ENCODE results near the gene ATP5MC2. TPM values are rescaled to one million over a fixed set of nuclear protein-coding genes. Genes with fewer than 3 reads are reported as not detected.
A peak's percentile ranks its signal among the peaks of the same experiment; 100 is the strongest.
"Not testable (repeated sequence)": the region's sequence is repeated elsewhere in the genome, so short reads cannot be mapped to it uniquely, and the experiment has no call there.

The ATP5MC2 gene
- total RNA-seq, 2 donors from 2014 or later: 211 to 232 TPM

DNA sequence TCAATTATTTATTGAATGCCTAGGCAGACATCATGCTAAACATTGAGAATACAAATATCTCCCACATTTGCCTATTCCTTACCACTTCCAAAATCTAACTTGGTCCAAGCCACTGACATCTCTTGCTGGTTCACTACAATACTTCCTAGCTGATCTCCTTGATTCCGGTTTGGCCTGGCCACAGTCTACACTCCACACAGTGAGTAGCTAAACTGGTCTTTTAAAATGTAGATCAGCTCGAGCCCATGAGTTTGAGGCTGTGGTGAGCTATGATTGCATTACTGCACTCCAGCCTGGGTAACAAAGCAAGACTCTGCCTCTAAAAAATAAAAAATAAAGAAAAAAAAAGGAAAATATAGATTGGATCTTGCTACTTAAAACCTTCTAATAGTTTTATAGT is 7.6 kb upstream of the ATP5MC2 start:
- Mint-ChIP-seq H3K4me3 (no peak overlapping the region), H3K27me3 (peaks cover 40% of the 10 kb centered on the region), H3K4me1 (peaks cover 3% of the 10 kb centered on the region), H3K36me3 (ENCODE audit: low read depth) (no peaks in the 10 kb centered on the region), H3K27ac (no peak overlapping the region)
- no peaks in the 10 kb centered on the region for H3K9me3 ChIP-seq (ENCODE audit: control insufficient read depth, low read length, poor library complexity, severe bottlenecking)
- DNase-seq: no peak
- no peak for ATAC-seq

DNA sequence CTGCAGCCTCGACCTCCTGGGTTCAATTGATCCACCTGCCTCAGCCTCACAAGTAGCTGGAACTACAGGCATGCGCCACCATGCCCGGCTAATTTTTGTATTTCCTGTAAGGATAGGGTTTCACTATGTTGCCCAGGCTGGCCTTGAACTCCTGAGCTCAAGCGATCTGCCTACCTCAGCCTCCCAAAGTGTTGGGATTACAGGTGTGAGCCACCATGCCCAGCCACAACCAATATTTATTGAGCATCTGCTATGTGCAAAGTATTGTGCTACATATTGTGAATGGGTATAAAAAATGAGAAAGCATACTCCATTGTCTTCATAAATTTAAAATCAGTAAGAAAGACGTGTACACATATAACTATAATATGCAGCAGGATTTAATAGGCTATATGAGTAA is 4.2 kb upstream of the ATP5MC2 start:
- H3K9me3 ChIP-seq (ENCODE audit: control insufficient read depth, low read length, poor library complexity, severe bottlenecking); H3K4me3 Mint-ChIP-seq; H3K27ac Mint-ChIP-seq; DNase-seq; ATAC-seq; H3K36me3 Mint-ChIP-seq (ENCODE audit: low read depth): not testable (repeated sequence)
- peaks cover 11% of the 10 kb centered on the region for H3K4me1 Mint-ChIP-seq
- H3K27me3 Mint-ChIP-seq: peaks cover 34% of the 10 kb centered on the region

DNA sequence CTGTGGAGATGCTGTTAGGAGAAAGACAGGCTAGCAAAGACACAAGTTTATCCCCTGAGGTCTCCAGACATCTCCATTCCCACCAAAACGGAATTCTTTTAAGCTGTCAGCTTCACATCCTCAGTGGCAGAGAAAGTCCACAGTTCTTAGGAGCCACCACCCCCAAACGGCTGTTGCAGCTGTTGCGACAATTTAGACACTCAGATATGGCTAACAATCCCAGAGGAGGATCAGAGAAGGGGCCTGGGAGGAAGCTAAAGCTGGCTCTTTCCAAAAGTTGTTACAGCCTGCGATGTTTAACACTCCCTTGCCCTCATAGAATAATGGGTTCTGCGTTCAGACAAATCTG is 1.9 kb upstream of the ATP5MC2 start:
- Mint-ChIP-seq H3K4me1 (peaks cover 17% of the 10 kb centered on the region), H3K36me3 (ENCODE audit: low read depth) (peaks cover 6% of the 10 kb centered on the region), H3K27ac (no peak overlapping the region), H3K27me3 (peaks cover 25% of the 10 kb centered on the region), H3K4me3 (peak overlapping the region; percentile 94)
- no peak for DNase-seq
- ATAC-seq: no peak
- H3K9me3 ChIP-seq (ENCODE audit: control insufficient read depth, low read length, poor library complexity, severe bottlenecking): no peaks in the 10 kb centered on the region

GRCh38 chr12:53677016-53677799 is 1.3 kb upstream of the ATP5MC2 start:
- ATAC-seq (no peak), DNase-seq (no peak)
- H3K9me3 ChIP-seq (ENCODE audit: control insufficient read depth, low read length, poor library complexity, severe bottlenecking): no peaks in the 10 kb centered on the region
- Mint-ChIP-seq H3K36me3 (ENCODE audit: low read depth) (peaks cover 6% of the 10 kb centered on the region), H3K4me3 (peak overlapping the region; percentile 94), H3K4me1 (peaks cover 17% of the 10 kb centered on the region), H3K27ac (peak overlapping the region; percentile 94), H3K27me3 (peaks cover 25% of the 10 kb centered on the region)

DNA sequence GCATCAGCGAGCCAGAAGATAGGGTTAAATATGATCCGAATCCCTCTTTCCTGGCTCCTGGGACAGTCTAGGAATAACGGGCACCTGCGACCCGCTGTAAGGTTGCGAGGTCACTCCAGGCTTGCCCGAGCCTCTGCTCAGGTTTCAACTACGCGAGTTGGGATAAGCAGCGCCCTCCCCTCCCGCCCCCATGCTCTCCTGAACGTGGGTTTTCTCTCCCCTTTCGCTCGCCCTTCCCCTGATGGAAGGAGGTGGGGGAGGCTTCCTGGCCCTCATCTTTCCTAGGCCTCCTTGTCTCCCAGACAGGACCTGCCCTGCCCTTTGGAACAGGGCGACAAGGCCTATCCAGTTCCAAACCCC is 753 bp upstream of the ATP5MC2 start:
- DNase-seq (no peak), ATAC-seq (no peak)
- Mint-ChIP-seq H3K4me1 (peaks cover 17% of the 10 kb centered on the region), H3K27ac (peak overlapping the region; percentile 94), H3K36me3 (ENCODE audit: low read depth) (peaks cover 6% of the 10 kb centered on the region), H3K4me3 (peak overlapping the region; percentile 94), H3K27me3 (peaks cover 25% of the 10 kb centered on the region)
- H3K9me3 ChIP-seq (ENCODE audit: control insufficient read depth, low read length, poor library complexity, severe bottlenecking): no peaks in the 10 kb centered on the region

DNA sequence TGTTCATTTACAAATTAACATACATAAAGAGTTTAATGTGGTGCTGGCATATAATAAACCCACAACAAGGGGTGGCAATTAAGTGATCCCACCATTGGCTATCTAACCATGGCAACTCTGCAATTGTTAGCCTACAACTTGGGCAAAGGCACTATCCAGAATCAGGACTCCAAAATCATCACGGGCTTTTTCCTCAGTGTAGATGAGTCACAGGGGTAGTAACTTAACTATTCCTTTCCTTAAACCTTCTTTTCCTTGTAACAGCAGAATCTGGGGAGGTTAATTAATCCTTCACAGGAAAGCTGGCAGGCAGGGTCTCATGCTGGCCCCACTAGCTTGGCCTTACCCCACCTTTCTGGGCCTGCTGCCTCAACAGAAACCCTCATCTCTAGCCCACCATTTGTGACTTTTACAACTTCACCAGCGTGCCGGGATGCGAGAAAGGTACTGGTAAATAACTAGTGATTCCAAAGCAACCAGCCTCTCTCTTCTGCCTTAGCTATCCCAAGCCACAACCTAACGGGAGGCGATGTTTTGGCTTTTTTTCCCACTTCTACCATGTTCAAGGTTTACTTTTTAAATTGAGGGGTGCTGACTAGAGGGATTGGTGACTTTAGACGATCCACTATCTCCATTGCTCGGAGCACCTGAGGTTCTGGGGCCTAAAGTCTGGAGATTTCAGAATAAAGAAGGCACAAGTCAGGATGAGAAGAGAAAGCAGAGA is 744 bp downstream of the ATP5MC2 start:
- DNase-seq: no peak
- H3K27ac Mint-ChIP-seq: peak overlapping the region; percentile 94
- peaks cover 25% of the 10 kb centered on the region for H3K27me3 Mint-ChIP-seq
- peaks cover 6% of the 10 kb centered on the region for H3K36me3 Mint-ChIP-seq (ENCODE audit: low read depth)
- H3K4me3 Mint-ChIP-seq: peak overlapping the region; percentile 94
- ATAC-seq: no peak
- H3K4me1 Mint-ChIP-seq: peaks cover 21% of the 10 kb centered on the region
- no peaks in the 10 kb centered on the region for H3K9me3 ChIP-seq (ENCODE audit: control insufficient read depth, low read length, poor library complexity, severe bottlenecking)

DNA sequence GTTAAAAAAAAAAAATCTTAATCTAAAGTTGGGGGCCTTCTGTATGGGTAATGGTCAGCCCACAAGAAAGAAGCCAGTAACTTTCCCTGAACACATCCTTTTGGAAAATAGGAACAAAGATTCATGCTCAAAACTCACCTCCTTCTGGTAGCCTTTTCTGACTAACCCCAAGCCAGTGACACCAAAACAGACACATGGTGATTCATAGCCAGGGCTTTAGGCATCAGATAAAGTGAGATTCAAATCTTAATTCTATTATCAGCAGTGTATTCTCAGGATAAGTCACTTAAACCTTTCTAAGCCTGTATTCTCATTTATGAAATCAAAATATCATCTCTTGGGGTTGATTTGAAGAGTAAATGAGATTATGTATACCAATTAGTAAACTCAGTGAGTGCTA is 4.9 kb downstream of the ATP5MC2 start:
- H3K27ac Mint-ChIP-seq: no peak overlapping the region
- no peak overlapping the region for H3K4me3 Mint-ChIP-seq
- no peak for ATAC-seq
- H3K27me3 Mint-ChIP-seq: no peaks in the 10 kb centered on the region
- no peak for DNase-seq
- H3K4me1 Mint-ChIP-seq: peaks cover 15% of the 10 kb centered on the region
- no peaks in the 10 kb centered on the region for H3K9me3 ChIP-seq (ENCODE audit: control insufficient read depth, low read length, poor library complexity, severe bottlenecking)
- H3K36me3 Mint-ChIP-seq (ENCODE audit: low read depth): peaks cover 3% of the 10 kb centered on the region

- Mint-ChIP-seq H3K27me3 (no peaks in the 10 kb centered on the region), H3K27ac (no peak overlapping the region), H3K4me1 (peaks cover 10% of the 10 kb centered on the region), H3K36me3 (ENCODE audit: low read depth) (no peaks in the 10 kb centered on the region), H3K4me3 (no peak overlapping the region)
- DNase-seq: no peak
- H3K9me3 ChIP-seq (ENCODE audit: control insufficient read depth, low read length, poor library complexity, severe bottlenecking): no peaks in the 10 kb centered on the region
- ATAC-seq: no peak
These were observed 5.6 kb downstream of the ATP5MC2 start for GRCh38 chr12:53670308-53670707.

- Mint-ChIP-seq H3K27ac (no peak overlapping the region), H3K36me3 (ENCODE audit: low read depth) (peaks cover 5% of the 10 kb centered on the region), H3K4me1 (peaks cover 15% of the 10 kb centered on the region), H3K4me3 (no peak overlapping the region), H3K27me3 (no peaks in the 10 kb centered on the region)
- H3K9me3 ChIP-seq (ENCODE audit: control insufficient read depth, low read length, poor library complexity, severe bottlenecking): no peaks in the 10 kb centered on the region
- no peak for ATAC-seq
- DNase-seq: no peak
These were observed 8.8 kb downstream of the ATP5MC2 start for GRCh38 chr12:53667080-53667479.

DNA sequence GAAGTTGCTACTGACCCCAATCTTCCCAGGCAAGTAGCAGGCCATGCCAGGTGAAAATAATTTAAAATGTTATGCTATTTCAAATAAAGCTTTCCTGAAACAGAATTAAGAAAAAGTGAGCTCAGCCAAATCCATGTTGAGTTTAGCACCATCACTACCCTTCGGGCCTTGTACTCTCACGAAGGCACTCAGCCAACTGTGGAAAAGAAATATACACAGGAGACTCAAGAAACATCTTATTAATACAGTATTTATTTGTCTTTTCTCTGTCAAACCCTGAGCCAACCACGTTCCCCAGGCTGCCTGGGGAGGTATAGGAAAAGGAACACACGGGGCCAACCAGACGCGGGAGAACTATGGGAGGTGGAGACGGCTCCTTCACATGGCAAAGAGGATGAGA is 10.9 kb downstream of the ATP5MC2 start:
- Mint-ChIP-seq H3K27ac (no peak overlapping the region), H3K4me3 (no peak overlapping the region), H3K36me3 (ENCODE audit: low read depth) (peaks cover 5% of the 10 kb centered on the region), H3K27me3 (no peaks in the 10 kb centered on the region), H3K4me1 (peaks cover 10% of the 10 kb centered on the region)
- no peaks in the 10 kb centered on the region for H3K9me3 ChIP-seq (ENCODE audit: control insufficient read depth, low read length, poor library complexity, severe bottlenecking)
- DNase-seq: no peak
- no peak for ATAC-seq

GRCh38 chr12:53664191-53664590 is 11.7 kb downstream of the ATP5MC2 start:
- ATAC-seq (no peak), DNase-seq (no peak)
- Mint-ChIP-seq H3K27me3 (no peaks in the 10 kb centered on the region), H3K4me3 (no peak overlapping the region), H3K27ac (no peak overlapping the region), H3K36me3 (ENCODE audit: low read depth) (peaks cover 5% of the 10 kb centered on the region), H3K4me1 (peaks cover 10% of the 10 kb centered on the region)
- no peaks in the 10 kb centered on the region for H3K9me3 ChIP-seq (ENCODE audit: control insufficient read depth, low read length, poor library complexity, severe bottlenecking)

- ATAC-seq (no peak), DNase-seq (no peak)
- Mint-ChIP-seq H3K4me3 (no peak overlapping the region), H3K27ac (no peak overlapping the region), H3K4me1 (peaks cover 9% of the 10 kb centered on the region), H3K36me3 (ENCODE audit: low read depth) (peaks cover 5% of the 10 kb centered on the region), H3K27me3 (no peaks in the 10 kb centered on the region)
- no peaks in the 10 kb centered on the region for H3K9me3 ChIP-seq (ENCODE audit: control insufficient read depth, low read length, poor library complexity, severe bottlenecking)
These were observed 15.8 kb downstream of the ATP5MC2 start for GRCh38 chr12:53660041-53660440.

GRCh38 chr12:53659571-53659981 is 16.3 kb downstream of the ATP5MC2 start:
- Mint-ChIP-seq H3K4me1 (peaks cover 7% of the 10 kb centered on the region), H3K27ac (no peak overlapping the region), H3K4me3 (no peak overlapping the region), H3K27me3 (no peaks in the 10 kb centered on the region), H3K36me3 (ENCODE audit: low read depth) (peaks cover 4% of the 10 kb centered on the region)
- DNase-seq: no peak
- H3K9me3 ChIP-seq (ENCODE audit: control insufficient read depth, low read length, poor library complexity, severe bottlenecking): no peaks in the 10 kb centered on the region
- no peak for ATAC-seq

Measured in T-helper 17 cell (primary cell).